SK-N-MC (cell line): ENCODE measurements around the gene BBC3.

ENCODE experiments used
- EZH2 ChIP-seq: fragments of 200-600 bp; sonication (generic); IDR thresholded peaks from one replicate; pipeline ENCODE4 v1.6.1; 2017; ENCODE audit warnings: antibody characterized with exemption
- FOXP2 ChIP-seq: optimal IDR thresholded peaks from 2 replicates; pipeline ENCODE3; 2011; ENCODE audit warnings: mild to moderate bottlenecking, moderate library complexity; ENCODE audit not compliant: insufficient read depth; ENCODE audit errors: extremely low read length, control extremely low read depth
- POLR2AphosphoS5 ChIP-seq: IDR thresholded peaks from 2 replicates; pipeline ENCODE4 v1.6.1; 2012; ENCODE audit warnings: mild to moderate bottlenecking, low read depth, low read length, borderline replicate concordance

GRCh38 chr19:47183601-47184000, 47.4 kb downstream of the BBC3 start:
- TF ChIP-seq FOXP2 = no peak
- no peak for TF ChIP-seq POLR2AphosphoS5
- TF ChIP-seq EZH2 = no peak
